Stimulated activated CD8-positive, alpha-beta memory T cell treated with anti-CD3 and anti-CD28 coated beads, Interleukin-4, amount 100 ng/mL, for 1 hour (primary cell): ENCODE results near the gene SLC29A4.
"Not testable (repeated sequence)": the region's sequence is repeated elsewhere in the genome, so short reads cannot be mapped to it uniquely, and the experiment has no call there.

ENCODE experiments used
- DNase-seq, 2 donors: peaks; one replicate each; pipeline ENCODE4 v3.0.0-alpha.2; 2020; ENCODE audit warnings: low read depth in 2 of 2, low spot score in 1 of 2

SLC29A4 gene

DNA sequence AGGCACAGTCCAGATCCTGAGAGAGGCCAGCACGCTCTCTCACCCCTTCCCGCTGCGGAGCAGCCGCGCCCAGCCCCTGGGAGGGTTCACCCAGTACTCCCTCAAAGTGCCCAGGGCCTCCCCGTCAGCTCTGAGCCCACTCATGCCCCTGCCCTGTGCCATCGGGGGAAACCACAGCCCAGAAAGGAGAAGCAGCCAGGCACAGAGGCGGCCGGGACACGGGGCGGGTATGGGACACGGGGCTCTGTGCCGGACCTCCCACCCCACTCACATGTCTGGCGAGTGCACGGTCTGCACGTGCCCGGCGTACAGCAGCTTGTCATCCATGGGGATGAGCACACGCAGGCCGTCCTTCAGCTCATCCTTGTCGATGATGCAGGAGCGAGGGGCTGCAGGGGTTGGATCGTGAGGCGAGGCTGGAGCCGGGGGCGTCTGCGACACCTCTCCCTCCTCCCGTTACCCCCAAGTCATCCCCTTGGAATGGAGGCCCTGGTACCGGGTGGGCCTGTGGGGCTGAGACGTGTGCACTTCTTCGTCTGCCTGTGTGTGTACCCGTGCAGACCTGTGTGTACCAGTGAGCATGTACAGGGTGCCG is 38.2 kb downstream of the SLC29A4 start:
- DNase-seq = no peak

DNA sequence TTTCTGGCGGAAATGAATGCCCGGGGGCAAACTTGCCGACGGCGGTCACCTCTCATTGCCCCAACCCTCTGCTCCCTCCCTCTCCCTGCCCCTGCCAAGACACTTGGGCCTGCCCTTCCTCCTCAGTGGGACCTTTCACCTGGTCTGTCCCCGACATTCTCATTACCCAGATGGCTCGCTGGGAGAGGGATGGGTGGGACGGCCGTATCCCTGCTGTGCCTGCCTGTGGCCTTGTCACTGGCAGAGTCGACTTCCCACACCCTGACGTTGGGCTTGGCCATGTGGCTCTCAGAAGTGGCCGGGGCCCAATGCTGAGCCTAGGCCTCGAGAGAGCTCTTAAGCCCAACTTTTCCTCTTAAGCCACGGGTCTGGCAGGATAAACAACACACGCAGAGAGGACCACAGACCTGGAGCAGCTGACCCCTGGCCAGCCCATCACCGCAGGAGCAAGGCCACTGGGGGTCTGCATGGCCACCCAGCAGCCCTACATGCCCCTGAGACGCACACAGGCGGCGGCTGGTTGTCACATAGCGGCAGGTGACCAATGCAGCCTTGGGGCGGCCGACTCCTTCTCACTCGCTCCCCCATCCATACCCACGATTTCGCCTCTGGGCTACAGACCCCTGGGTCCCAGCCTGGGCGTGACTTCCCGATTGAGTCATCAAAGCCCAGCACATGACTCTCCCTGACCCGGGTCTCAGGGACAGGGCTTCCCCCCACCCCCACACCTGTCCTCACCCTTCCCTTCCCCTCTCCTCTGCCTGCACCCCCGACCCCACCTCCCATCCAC is 40.1 kb downstream of the SLC29A4 start:
- DNase-seq = no peak

DNA sequence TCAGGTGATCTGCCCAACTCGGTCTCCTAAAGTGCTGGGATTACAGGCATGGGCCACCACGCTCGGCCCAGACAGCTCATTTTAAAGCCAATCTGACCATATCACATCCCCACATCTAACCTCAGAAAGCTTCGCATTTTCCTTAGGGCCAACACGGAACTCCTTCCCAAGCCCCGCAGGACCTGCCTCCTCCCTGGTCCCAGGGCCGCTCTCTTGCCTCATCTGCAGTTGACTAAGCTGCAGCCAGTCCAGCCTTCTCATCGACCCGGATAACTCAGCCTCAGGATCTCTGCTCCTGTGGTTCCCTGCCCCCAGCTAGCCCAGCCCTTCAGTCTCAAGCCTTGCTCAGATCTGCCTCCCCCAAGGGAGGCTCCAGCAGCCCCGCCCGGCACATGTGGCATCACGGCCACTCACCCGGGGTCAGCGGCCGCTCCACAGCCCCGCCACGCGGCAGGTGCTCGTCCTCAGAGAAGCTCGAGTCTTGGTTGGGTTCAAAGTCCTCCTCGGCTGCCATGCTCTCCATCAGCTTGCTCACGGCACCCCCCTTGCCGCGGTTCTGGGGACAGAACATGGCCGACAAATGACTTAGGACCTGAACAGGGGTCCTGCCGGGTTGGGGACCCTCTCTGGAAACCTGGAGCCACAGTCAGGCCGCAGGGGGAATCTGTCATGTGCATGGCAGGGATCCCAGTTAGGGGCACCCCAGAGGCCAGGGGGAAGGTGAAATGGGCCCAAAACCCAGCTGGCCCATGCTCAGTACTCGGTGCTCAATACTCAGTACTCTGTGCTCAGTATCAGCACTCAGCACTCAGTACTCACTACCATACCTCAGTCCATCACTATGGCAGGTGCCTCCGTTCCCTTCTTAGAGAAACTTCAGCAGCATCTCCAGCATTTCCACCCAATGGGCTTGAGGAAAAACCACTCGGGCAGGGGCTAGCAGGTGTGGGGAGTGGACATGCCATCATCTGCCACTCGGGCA is 41.3 kb downstream of the SLC29A4 start:
- DNase-seq = not testable (repeated sequence)

DNA sequence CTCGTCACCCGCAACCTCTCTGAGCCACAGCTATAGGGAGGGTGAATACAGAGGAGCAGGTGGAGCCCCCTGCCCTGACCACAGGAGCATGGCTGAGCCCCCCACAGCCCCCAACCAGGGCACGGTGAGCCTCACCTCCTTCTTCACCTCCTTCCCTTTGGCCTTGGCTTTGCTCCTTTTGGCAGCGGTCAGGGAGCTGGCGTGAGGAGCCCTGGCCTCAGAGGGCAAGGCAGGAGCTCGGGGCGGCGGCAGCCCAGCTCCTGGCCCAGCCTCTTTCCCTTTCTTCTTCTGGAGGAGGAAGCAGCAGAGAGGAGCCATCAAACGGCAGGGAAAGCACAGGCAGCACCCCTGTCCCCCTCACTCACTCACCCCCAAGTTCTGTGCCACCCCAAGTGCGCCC is 42.2 kb downstream of the SLC29A4 start:
- no peak for DNase-seq

DNA sequence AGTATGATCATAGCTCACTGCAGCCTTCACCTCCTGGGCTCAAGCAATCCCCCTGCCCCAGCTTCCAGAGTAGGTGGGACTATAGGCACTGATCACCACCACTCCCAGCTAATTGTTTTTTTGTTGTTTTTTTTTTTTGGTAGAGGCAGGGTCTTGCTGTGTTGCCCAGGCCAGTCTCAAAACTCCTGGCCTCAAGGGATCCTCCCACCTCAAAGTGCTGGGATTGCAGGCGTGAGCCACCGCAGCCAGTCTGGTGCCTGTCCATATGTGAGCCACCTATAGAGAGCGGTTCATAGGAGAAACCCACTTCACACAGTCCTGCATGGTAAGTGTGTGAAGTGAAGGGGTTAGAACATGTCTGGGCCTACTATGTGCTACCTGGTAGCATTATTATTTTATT is 47.5 kb downstream of the SLC29A4 start:
- no peak for DNase-seq

DNA sequence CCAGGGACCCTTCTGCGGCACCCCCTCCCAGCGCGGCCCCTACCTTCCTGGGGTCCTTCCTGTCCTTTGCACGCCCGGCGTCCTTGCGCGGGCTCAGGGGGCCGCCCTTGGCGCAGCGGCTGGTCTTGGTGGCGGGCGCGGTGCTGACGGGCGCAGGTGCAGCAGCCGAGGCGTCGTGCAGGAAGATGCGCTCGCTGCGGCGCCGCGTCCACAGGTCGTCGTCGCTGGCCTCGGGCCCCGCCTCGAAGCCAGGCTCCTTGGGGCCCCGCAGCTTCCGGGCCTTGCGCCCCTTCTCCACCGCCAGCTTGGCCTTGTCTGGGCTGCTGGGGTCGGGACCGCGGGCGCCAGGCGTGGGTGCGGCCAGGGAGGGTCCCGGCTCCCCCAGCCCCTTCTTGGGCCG is 49.8 kb downstream of the SLC29A4 start:
- no peak for DNase-seq

DNA sequence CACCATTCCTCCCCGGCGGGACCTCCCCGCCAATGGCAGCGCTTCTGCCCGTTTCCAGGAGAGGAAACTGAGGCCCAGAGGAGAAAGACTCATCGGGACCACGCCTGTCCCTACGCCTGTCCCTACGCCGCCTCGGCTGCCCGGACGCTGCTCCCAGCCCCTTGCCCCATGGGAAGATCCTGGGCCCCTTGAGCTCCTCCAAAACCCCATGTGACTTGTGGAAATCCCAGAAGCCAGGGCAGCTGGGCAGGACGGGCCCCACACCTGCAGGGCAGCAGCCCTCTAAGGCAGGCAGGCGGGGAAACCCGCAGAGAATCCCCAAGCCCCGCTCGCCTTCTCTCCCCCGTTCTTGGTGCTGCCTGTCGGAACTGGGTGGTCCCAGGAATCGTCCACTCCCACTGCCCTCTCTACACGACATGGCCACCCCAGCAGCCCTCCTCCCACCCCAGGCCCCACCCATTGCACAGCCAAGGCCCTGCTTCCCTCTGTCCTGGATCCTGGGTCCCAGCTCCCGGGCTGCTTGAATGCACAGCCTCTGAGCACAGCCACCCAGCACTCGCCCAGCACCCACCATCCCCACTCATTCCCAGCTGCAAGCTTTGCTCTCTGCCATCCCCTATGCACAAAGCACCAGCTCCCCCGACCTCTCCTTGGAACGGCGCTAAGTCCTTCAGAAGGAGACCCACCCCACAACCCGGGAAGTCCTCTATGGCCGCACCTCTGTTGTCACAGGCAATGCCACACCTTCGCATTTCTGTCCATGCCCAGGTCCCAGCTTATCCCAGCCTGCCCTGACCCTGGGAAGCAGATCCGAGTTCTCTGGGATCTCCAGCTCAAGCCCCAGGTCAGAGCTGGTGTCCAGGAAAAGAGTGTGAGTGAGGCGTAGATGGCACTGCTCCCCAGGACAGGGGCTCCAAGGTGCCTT is 50.6 kb downstream of the SLC29A4 start:
- no peak for DNase-seq

DNA sequence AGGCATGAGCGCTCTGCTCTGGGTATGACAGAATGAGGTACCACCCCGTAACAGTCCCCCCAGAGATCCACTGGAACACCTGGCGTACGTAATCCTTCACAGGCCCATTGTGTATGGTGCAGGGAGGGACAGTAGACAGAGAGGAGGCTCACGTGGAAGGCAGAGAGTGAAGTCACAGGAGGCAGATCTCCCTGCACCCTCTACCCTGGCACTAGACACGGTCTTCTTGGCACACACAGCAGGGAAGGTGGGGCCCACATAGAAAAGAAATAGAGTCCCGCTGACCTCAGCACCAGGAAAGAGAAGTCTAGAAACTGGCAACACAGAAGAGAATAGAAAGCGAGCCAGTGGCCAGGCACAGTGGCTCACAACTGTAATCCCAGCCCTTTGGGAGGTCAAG is 51.9 kb downstream of the SLC29A4 start:
- DNase-seq = no peak

DNA sequence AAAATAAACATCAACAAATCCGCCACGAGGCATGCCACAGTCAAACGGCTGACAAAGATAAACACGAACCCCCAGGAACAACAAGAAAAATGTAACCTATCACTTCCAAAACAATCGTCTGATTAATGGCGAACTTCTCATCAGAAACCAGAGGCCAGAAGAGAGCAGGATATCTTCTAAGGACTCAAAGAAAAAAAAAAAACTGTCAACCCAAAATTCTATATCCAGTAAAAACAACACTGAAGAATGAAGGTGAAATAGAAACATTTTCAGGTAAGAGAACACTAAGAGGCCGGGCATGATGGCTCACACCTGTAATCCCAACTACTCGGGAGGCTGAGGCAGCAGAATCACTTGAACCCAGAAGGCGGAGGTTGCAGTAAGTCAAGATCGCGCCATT is 54.3 kb downstream of the SLC29A4 start:
- no peak for DNase-seq

DNA sequence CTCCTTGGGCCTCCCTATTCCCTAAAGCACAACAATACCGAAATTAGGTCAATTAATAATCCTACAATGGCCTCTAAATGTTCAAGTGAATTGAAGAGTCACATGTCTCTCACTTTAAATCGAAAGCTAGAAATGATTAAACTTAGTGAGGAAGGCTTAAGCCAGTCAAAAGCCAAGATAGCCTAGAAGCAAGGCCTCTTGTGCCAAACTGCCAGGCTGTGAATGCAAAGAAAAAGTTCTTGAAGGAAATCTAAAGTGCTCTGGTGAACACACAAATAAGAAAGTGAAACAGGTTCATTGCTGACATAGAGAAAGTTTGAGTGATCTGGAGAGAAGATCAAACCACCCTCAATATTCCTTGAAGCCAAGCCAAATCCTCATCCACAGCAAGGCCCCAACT is 57.2 kb downstream of the SLC29A4 start:
- no peak for DNase-seq

DNA sequence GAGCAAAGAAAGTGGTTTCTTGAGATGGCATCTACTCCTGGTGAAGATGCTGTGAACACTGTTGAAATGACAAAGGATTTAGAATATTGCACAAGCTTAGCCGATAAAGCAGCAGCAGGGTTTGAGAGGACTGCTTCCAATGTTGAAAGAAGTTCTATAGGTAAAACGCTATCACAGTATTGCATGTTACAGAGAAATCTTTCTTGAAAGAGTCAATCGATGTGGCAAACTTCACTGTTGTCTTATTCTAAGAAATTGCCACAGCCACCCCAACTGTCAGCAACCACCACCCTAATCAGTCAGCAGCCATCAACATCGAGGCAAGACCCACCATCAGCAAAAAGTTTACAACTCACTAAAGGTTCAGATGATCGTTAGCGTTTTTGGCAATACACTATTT is 59.9 kb downstream of the SLC29A4 start:
- no peak for DNase-seq

DNA sequence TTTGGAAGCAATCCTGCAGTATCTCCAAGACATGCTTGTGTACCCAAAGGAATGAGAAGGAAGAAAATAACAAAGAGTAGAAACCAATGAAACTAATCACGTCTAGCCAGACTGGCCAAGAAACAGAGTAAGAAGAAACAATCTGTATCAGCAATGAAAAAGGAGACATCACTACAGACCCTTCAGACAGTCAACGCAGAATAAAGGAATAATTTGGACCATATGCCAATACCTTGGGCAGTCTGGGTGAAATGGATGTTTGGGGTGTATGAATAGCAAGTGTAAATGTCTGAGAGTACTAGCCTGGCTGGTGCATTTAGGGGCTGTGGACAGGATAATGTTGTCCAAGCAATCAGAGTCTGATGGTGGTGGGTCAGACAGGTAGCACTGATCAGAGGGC is 61.1 kb downstream of the SLC29A4 start:
- no peak for DNase-seq

DNA sequence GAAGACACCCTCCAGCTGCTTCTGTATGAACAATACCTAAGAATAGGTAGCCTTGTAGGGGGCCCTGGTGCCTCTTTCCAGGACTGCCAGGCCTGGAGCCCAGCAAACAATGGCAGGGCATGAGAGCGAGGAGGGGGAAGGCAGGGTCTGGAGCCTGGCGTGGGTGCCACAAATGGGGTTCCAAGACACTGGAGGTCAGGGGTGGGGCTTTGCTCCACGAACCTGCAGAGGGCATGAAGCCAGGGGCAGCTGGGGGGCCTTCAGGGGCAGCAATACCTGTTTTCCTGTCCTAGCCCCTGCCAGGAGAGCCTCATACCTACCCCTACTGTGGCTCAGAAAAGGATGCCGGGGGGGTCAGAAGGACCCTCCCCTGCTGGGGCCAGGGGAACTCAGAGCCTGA is 61.6 kb downstream of the SLC29A4 start:
- DNase-seq = no peak

DNA sequence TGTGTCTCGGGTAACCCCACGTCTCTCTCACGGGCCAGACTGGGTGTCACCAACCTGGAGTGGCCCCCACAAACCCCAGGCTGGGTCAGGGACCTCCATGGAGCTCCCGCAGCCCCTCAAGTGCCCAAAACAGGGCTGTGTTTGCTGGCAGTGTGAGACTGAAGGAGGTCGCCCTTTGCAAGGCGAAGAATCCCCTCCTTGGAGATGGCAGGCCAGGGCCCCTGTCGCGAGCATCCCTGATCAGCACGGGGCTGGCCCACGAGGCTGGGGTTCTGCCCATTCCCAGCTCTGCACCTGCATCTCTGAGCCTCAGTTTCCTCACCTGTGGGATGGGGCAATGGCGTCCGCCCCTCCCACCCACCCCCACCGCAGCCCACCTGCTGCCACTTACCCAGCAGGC is 62.4 kb downstream of the SLC29A4 start:
- DNase-seq = no peak

DNA sequence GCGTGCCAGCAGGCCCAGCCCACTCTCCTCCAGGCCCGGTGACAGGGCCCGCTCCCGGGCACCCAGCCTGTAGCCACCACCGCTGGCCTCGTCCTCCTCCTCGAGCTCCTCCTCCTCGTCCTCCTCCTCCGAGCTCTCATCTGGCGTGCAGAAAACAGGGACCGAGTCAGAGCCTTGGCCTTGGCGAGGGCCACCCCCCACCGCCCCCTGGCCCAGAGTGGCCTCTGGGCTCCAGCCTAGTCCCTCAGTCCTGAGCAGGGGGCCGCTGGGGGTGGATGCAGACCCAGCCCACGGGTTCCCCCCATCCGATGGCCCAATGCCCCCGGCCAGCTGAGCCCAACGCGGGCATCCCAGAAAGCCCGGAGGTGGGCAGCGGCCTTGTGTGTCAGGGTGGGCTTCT is 62.9 kb downstream of the SLC29A4 start:
- DNase-seq = no peak

DNA sequence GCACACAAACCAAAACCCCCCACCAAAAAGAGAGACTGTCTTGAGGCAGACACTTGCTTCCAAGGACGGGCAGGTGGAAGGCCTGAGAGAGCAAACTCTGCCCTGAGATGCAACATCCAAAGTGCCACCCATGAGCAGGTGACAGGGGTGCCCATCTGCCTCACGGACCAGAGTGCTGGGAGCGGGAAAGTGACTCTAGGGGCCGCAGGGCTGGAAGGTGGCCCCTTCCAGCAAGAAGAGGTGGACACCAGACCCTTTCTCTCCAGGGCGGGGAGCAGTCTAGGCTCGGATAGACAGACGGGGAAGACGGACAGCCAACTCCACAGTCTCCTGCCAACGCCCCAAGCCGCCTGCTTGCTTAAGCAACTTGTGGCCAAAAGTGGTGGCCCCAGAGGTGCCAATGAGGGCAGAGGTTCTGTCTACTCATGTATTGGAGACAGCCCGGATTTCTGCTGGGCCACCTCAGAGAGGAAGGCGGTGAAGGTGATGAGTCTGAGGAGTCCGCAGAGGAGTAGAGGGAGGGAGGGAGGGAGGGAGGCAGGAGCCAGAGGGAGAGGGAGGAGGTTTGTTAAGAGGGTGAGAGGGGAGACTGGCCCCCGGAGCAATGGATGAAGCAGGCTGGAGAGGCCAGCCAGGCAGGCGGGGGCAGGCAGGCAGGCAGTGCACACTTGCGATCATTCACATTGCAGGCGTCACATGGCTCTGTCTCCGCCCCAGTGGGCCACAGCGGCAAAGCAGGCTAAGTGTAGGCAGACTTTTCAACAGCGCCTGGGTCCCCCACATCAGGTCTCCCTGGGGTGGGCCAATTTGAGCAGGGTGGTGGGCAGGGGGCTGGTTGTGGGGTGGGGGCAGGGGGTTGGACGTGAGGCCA is 65.6 kb downstream of the SLC29A4 start:
- no peak for DNase-seq

DNA sequence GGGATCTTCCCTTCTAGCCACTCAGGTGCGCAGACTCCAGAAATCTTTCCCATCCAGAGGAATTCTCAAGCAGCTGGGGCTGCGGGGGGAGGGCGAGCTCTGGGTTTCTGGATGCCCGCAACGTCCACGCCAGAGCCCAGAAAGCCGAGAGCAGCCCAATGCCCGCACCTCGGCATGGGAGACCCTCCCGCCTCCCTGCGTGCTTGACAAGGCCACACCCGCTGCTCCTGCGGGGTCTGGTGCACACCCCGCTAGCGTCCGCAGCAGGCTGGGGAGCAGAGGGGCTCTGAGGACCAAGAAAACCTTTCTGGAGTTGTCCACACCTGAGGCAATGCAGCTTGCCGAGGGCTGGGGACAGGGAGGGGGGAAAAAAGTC is 66.2 kb downstream of the SLC29A4 start:
- DNase-seq = no peak

DNA sequence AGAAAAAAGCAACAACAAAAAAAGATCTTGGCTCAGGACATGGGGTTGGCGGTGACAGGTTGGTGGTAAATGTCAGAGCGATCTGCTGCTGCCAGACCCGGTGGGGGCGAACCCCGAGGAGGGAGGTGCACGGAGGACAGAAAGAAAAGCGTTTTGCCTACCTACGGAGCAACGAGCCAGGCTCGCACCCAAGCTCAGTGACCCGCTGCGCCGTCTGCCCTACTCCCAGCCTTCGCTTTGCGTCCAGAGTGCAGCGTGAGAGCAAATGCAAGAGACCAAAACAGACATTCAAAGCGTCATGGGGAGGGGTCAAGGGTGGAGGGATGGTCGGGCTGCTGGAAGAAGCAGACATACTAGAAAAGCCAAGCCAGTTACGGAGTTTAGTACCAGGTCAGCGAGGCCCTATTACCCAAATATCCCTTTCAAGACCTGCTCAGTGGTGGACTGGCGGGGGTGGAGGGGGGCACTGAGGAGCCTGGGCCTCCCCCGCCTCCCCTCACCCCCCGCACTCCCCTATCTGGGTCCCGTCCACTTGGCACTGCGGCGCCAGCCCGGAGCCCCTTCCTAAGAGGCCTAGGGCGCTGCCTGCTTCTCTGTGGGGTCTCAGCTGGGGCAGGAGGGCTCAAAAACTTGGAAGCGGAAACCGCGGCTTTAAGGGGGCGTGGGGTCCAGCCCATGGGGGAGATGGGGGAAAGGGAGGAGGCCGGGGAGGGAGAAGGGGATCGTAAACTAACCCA is 66.9 kb downstream of the SLC29A4 start:
- DNase-seq = no peak

DNA sequence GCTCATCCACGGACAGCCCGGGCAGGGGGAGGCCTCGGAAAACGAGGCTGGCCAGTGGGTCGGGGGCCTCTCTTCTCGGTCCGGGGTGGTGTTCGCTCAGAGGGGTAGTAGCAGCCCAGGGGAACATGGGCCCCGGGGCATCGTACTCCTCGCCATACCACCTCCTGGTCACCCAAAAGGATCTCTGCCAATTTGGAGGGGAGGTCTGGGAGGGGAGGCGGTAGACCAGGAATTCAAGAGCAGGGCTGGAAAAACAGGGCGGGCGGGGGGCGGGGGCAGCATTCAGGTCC is 67.4 kb downstream of the SLC29A4 start:
- DNase-seq = no peak
